GM18520 (cell line): ENCODE data around the gene RACGAP1.

Experiments
- ATAC-seq: cut with Tn5 transposase; IDR thresholded peaks from one replicate; pipeline ENCODE4 v1.9.1; 2021; ENCODE audit not compliant: unreplicated experiment

RACGAP1 gene

DNA sequence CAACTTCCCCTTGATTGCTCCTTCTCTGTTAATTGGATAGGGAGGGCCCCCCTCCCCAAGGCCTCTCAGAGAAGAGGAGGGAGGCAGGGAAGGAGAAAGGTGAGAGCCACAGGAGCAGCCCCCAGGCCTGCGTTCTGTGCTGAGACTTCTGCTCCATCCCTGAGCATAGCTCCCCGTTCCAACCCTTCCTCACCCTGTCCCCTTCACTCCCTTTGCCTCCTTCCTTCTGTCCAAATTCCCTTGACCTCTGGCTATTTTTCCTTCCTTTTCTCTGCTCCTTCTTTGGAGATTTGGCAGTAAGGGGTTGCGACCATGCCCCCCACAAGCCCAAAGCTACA, 31.3 kb upstream of the RACGAP1 start:
- ATAC-seq = no peak

DNA sequence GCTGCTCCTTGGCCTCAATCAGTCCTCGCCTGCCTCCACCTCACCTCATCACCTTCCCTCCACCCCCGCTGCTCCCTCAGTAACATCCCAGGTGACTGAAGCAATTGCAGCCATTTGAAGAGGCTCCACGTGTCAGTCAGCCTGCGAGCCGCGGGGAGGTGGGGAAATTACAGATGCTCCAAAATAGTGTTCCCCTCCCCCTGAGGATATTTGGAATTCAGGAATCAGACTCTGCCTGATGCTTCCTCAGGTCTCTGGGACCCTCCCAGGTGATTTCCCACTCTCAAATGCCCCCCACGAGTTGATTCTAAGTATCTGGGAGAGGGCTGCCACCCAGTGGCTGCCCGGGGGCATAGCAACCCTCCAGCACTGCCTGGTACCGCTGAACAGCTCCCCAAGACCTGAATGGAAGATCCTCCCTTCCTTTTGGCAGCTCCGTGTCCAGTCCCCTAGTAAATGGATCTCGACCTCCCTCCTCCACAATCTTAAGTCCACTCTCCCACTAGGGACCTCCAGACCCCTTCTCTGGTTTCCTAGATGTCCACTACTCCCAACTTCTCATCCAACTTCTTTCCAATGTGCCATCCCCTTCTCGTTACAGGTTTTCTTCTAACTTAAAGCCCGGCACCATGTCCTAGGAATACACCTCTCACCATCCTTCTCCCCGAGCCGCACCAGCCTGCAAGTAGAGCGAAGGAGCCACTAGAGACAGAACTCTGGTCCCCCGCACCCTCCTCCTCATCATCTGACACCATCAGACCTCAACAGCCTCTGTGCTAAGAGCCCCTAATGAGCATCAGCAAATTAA, 30.7 kb upstream of the RACGAP1 start:
- no peak for ATAC-seq

DNA sequence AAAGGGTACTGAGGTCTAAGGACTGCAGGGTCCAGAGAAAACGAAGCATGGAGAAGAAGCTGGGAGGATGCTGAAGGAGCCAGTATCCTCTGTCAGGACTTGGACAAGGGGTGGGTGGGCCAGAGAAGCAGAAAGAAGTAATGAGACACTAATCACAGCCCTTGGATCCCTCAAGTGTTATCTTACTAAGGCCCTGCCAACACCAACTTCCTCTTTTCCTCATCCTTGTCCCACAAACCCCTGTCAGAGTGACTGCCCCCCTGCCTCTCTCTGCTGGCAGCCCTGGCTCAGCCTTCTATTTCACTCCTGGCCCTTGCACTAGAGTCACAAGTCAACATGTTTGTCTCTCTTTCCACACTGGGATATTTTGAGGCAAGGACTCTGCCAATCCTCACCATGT, 28.3 kb upstream of the RACGAP1 start:
- ATAC-seq = no peak

DNA sequence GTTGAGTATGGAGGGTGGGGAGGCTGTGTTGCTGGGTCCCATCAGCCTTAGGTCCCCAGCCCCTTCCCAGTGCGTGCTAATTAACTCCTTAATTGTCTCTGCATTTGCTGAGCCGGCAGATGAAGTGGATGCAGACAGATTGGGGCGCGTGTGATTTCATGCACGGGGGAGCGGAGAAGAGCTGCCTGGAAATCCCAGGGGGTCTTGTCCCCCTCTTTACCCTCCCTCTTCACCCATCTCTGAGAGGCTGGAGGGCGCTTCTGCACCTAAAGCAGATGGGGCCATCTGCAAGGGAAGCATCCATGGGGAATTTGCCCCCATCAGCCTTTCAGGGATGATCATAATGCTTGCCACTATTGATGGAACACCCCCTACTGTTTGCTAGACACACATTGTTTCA, 27.7 kb upstream of the RACGAP1 start:
- ATAC-seq = no peak

DNA sequence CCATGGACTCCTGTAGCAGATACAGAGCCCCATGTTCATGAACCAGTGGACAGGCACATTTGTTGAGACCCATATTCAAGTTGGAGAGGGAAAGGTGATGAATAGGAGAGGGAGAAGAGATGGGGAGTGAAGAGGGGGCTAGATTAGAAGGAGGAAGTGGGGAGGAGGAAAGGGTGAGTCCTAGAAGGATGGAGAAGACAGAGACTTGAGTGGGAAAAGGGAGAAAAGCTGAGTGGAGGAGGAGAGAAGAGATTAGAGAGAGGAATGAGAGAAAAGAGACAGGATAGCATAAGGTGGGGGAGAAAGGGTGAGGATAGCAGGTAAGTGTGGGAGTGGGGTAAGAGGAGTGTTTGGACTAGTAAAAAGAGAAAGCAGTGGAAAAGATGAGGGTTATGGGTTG, 27.2 kb upstream of the RACGAP1 start:
- no peak for ATAC-seq

DNA sequence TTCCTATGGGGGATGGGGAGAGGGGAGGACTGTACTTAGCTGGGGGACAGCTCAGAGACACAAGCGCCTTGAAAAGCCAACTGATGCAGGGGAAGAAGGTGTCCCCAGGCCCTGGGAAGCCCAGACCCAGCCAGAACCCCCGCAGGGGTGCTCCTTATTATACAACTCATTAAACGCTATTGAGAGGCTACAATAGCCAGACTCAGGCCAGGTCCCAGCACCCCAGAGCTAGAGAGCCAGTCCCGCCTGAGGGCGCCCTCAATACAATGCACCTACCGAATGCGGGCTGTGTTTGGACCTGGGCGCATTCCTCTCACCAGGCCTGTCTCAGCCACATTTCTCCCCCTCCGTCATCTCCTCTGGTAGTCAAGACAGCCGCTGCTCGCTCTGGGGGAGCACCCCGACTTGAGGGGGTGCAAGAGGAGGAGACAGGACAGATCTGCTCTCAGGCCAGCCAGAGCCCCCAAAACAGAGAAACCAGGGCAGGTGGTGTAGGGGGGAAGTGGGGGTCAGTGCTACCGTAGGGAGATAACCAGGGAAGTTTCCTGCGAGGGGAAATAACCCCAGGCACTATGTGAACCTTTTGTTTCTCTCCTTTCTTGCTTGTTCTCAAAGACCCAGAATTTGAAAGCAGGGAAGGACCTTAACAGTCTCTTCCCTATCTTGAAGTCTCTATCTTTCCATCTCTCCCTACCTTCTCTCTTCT, 26.0 kb upstream of the RACGAP1 start:
- no peak for ATAC-seq

DNA sequence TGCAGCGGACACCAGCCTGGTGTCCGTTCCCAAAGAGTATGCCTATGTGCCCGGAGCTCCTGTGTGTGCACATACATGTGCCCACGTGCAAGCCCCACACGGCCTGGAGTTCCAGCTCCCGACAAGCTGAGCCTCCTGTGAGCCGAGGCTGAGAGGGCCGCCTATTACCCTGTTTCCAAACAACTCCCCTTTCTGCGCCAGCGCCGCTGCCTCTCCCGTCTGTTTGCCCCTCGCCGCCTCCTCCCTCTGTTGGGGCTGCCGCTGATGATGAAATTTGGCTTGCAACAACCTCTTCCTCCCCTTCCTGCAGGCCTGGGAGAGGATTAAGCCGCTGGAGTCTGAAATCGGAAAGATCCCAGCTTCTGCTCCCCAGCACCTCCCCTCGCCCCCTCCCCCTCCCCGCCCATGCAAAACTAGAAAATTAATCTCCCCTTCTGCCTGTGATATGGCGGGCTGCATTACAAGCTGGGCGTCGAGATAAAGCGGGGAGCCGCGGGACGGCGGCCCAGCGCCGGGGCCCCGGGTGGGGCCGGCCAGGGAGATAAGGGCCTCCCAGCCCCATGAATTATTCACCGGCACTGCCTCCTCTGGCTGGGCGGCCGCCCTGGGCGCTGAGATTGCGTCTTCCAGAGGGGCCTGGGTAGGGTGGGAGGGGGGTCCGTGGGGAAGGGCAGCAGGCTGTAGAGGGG, 25.3 kb upstream of the RACGAP1 start:
- ATAC-seq = no peak

DNA sequence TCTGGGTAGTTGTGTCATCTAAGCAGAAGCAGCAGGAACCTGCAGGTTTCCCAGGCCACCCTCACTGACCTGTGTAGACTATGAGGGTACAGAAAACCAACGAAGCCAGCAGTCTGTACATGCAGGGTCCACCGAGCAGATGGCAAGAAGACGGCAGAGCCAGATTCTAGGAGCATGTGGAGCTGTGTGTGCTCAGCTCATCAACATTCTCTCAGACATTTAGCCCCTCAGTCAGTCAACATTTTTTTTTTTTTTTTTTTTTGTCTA, 24.8 kb upstream of the RACGAP1 start:
- no peak for ATAC-seq

DNA sequence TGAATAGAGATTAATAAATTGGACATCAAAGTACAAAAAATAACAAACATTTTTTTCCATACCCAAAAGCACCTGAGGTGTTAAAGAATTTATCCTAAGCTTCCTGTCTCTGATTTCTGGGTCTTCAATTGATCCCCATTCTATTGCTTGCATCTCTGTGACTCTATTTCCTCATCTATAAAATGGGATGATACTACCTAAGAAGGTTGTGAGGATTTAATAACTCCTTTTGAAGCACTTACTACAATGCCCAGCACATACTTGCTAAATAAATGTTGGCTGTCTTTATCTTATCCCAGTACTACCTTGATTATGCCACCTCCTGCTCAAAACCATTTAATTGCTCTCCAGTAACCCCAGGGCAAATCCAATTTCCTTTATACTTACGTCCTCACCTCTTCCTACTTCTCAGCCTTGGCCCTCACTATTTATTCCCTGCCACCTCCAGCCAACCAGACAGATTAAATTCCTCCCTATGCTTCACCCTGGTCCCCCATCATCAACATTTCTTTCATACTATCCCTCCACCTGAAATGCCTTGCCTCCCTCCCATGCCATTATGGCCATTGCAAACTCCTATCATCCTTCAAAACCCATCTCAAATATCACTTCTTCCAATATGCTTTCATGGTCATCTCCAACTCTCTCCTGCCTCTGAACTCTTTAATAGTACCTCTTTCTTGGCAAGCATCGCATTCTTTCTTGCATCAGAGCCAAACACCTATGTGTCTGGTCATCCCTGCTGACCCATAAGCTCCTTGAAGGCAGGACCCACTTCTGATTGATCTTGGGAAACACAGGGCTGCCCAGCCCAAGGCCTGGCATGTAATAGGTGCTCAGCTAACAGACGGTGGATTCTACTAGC, 24.2 kb upstream of the RACGAP1 start:
- no peak for ATAC-seq

DNA sequence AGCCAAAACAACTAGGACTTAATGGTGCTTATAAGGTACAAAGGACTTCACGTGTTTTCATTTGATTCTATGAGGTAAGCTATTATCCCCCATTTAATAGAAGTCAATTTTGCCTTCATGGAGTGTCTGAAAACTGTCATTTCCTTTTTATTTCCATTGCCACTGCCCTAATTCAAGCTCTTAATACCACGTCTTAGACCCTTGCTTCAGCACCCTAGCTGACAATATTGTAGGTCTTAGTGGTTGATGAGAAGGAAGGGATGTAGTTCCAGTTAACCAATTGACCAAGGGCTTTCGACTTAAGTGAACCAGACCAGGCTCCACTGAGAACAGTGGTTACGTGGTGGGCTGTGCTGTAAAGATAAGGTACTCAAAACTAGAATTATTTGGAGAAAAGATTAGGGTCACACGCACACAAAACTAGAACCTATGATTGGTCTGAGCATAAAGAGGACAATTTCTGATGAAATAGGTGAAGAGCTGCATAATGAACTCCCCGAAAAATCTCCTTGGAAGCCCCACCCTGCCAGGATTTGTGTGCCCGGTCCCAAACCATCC, 22.5 kb upstream of the RACGAP1 start:
- no peak for ATAC-seq

DNA sequence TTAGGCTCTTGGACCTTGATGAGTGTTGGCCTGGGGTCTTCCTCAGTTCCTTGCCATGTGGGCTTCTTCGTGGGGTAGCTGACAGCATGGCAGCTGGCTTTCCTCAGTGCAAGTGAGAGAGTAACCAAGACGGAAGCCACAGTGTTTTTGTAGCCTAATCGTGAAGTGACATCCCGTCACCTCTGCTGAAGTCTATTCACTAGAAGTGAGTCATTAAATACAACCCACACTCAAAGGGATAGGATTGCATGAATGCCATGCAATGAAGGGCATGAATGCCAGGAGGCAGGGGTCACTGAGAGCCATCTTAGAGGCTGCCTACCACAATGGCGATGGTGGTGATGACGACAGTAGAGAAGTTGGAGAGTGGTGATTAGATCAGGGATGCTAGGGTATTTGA, 18.6 kb upstream of the RACGAP1 start:
- no peak for ATAC-seq

DNA sequence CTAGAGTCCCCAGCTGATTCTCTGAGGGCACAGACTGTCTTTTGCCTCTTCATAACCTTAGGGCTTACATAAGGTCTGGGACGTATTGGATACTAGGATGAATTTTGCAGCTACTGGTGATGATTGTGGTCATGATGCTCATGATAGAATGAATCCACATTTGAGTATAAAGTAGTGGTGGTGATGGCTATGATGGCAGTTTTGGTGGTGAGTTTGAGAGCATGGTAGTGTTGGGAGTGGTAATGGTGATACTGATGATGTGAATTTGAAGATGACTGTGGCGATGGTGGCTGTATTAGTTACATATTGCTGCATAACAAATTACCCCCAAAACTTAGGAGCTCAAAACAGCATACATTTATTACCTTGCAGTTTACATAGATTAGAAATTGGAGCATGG, 18.0 kb upstream of the RACGAP1 start:
- ATAC-seq = no peak

DNA sequence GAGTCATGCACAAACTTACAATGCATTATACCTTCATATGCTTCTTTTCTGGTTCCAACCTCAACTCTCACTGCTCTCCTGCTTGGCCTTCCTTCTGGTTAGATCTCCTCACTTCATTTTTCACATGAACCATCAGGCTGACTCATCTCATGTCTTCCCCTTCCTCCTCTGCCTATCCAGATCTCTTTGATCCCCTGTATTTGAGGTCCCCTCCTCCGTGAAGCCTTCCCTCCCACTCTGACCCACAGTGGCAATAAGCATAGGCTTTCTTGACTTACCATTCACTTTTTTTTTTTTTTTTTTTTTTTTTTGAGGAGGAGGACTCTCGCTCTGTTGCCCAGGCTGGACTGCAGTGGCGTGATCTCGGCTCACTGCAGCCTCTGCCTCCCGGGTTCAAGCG, 17.4 kb upstream of the RACGAP1 start:
- no peak for ATAC-seq

DNA sequence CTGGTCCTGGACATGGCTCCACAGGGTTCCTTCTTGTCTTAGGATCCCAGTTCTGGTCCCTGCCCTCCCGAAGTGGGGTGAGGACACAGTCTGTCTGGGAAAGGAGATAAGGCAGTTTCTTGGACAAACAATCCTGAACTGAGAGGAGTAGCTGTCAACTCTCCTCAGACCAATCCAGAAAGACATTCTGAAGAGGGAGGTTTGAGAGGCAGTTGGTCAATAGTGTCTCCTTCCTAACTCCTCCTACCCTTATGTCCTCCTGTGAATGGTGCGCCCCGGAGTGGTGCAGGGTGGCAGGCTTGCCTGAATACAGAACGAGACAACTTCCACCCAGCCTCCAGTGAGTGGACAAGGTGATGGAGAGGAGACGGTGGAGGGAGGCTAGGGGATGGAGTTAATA, 16.7 kb upstream of the RACGAP1 start:
- no peak for ATAC-seq

DNA sequence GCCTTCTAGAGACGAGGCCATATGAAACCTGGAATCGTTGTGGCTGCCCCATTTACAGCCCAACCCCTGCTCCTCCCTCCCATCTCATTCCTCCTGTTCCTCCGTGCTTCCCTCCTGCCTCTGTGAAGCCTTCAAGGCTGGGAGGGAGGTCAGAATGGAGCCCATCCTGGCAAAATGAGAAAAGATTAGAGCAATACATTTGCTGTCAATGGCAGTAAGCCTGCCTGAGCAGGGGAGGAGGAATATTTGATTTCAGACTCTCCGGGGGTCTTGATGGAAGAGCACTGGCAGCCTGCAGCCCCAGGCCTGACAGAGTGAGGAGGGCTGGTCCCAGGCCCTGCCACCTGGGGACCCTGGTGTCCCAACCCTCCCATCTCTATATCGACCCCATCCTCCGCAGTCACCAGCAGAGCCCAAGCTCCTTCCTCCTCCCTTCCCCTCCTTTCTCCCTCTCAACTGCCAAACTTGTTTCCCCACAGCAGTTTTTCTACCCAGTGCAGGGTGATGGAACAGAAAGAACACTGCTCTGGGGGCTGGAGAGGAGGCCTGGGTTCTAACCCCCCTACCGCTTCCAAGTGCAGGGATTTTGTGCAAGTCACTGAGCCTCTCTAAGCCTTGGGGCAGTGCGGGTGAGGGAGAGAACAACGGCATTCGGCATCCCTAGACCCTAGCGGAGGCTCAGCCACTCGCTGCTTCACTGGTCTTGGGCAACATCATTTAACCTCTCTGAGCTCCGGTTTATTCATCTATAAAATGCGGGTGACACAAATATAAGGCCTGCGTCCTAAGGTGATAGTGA, 16.0 kb upstream of the RACGAP1 start:
- no peak for ATAC-seq

DNA sequence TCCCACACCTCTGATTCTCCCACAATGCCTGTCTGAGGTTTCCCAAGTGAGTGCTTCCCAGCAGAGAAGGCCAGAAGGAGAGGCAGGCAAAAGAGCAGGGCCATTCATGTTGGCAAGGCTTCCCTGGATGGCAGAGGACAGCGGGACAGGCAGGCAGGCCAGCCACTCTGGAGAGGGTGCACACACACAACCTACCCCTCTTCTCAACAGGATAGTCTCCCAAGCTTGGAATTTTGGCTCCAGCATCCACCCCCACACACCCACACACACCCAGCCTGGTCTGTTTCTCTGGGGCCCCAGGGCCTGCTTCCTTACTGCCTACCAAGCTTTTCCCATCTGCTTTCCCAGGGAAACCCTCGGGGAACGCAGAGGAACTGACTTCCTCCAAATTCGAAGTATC, 15.4 kb upstream of the RACGAP1 start:
- ATAC-seq = no peak

DNA sequence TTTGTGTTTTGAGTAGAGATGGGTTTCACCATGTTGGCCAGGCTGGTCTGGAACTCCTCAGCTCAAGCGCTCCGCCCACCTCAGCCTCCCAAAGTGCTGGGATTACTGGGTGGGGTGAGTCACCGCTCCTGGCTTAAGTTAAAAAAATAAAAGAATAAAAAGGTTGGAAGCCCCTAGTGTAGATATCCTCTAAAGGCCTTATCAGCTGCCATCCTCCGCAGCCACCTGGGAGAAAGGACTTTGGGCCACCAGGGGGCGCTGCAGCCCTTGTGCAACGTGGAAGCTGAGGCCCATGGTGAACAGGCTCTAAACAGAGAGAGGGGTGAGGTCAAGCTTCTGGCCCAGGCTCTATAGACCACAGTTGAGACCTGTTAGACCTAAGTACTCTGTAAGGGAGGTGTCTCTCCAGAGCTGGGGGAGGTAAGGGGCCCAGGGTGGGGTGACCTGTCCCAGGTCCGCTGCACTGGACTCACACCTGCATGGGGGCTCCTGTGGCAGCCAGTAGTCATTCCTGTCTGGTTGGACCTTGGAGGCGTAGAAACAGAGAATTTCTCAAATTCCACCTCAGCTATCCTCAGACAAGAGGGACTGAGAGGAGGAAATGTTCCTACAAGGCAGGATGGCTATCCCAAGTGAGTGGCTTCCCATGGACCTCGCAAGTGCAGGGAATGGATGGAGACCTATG, 14.0 kb upstream of the RACGAP1 start:
- no peak for ATAC-seq

DNA sequence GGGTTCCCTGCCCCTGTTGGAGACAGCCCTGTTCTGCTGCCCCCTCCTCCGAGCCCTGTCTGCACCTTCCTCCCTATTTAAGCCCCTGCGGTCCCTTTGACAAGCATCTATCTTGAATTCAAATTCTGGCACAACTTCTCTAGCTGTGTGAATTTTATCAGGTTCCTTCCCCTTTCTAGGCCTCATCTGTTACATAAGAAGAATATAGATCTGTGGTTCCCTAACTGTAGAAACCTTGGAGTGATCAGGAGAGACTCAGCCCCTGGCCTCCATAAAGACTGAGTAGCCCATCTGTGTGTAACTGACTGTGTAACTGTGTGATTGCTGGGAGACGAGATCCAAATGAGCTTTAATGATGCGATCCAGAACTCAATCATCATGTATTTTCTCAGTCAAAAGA, 13.0 kb upstream of the RACGAP1 start:
- ATAC-seq = no peak

DNA sequence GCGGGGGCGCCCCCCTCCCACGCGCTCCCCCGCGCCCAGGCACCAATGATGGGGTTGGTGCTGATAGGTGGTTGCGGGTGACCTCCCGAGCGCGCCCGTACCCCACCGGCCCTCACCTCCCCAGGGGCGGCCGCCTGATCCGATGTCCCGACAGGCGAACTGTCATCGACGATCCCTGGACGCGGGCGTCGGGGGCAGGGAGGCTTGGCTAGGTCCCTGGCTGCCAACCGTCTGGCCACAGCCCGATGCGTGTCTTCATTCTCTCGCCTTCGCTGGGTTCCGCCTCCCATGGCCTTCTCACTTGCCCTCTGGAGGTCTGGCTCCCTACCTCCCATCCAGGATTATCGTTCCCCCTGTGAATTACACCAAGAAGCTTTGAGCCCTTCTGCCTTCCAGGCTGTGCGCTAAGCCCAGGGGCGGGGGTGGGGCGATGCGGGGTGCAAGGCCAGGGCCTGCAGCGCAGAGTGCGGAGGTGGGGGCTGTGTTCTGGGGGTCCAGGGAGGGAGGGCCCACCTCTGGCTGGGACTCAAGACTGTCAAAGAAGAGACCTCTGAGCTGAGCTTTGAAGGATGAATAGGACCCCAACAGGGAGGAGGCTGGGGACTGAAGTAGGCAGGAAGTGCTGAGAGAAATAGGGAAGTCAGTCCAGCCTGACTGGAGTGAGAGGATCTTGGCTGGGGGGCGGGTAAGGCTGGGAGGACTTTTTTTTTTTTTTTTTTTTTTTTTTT, 7.7 kb upstream of the RACGAP1 start:
- ATAC-seq = no peak
